Activated effector memory CD4-positive, alpha-beta T cell treated with Interleukin-2 at 50 U/mL for 16 hours (primary cell): Measurements from ENCODE around the gene AHNAK.
"Not testable (repeated sequence)": the region's sequence is repeated elsewhere in the genome, so short reads cannot be mapped to it uniquely, and the experiment has no call there.

Experiments used
- DNase-seq: peaks from one replicate; pipeline ENCODE4 v3.0.0-alpha.2; 2020

The AHNAK gene, protein sequence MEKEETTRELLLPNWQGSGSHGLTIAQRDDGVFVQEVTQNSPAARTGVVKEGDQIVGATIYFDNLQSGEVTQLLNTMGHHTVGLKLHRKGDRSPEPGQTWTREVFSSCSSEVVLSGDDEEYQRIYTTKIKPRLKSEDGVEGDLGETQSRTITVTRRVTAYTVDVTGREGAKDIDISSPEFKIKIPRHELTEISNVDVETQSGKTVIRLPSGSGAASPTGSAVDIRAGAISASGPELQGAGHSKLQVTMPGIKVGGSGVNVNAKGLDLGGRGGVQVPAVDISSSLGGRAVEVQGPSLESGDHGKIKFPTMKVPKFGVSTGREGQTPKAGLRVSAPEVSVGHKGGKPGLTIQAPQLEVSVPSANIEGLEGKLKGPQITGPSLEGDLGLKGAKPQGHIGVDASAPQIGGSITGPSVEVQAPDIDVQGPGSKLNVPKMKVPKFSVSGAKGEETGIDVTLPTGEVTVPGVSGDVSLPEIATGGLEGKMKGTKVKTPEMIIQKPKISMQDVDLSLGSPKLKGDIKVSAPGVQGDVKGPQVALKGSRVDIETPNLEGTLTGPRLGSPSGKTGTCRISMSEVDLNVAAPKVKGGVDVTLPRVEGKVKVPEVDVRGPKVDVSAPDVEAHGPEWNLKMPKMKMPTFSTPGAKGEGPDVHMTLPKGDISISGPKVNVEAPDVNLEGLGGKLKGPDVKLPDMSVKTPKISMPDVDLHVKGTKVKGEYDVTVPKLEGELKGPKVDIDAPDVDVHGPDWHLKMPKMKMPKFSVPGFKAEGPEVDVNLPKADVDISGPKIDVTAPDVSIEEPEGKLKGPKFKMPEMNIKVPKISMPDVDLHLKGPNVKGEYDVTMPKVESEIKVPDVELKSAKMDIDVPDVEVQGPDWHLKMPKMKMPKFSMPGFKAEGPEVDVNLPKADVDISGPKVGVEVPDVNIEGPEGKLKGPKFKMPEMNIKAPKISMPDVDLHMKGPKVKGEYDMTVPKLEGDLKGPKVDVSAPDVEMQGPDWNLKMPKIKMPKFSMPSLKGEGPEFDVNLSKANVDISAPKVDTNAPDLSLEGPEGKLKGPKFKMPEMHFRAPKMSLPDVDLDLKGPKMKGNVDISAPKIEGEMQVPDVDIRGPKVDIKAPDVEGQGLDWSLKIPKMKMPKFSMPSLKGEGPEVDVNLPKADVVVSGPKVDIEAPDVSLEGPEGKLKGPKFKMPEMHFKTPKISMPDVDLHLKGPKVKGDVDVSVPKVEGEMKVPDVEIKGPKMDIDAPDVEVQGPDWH (N-terminal part only)

DNA sequence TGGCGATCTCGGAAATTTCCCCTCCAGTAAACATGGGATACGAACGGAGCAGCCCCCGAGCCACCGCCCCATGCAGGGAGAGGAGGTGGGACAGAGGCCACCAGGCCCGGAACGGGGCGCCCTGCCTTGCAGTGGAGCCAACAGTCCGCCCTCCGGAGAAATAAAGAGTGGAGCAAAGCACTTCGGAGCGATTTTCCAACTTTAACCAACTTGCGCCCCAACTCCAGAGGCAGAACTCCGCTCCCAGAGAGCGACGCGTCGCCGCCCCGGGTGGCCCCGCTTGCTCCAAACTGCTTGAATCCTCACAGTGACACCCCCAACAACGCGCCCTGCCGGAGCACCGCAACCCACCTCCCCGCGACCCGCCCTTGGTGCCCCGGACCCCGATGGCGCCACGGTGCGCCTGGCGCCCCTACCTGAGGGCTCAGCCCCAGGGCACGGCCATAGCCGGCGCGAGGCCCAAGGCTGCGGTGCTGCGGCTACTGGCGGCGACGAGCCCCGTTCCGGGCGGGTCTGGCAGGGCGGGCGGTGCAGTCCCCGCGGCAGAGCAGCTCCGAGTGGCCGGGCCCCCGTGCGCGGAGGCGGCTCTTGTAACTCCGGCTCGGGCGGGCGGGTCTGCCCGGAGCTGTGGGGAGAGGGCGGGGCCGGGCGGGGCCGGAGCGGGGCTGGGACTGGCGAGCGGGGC is at the start of gene AHNAK:
AHNAK (minus strand) TSS at position 563 of the 685 bp plus-strand sequence. CDS start 10,708 bp downstream, outside the sequence.
- peak; percentile 60 for DNase-seq

- no peak for DNase-seq
Observed at GRCh38 chr11:62595124-62595523, 48.5 kb upstream of the AHNAK start.

DNA sequence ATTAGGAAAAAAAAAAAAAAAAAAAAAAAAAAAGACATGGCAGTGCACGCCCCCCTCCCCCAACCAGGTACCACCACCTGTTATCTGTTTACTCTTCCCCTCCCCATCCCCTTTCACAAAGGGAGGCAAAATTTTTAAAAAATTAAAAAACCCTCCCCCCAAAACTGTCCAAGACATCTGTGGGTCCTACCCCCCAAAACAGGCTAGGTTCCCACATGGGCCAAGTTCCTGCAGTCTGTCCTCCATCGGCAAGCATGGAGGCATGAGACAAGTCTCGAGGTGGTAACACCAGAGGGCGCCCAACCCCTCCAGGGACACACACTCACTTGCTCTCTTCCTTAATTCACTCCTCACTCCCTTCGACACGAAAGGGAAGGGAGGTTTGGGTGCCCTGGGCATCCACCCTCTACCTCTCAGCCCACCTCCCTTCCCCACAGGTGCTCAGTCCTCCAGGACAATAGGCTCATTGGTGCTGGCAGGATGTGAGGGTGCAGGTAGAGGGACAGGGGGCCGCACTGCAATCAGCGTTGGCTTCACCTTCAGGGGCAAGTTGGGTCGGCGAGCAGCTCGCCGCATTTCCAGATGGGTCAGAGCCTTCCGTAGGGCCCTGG is 46.9 kb upstream of the AHNAK start:
- peak; percentile 66 for DNase-seq

DNA sequence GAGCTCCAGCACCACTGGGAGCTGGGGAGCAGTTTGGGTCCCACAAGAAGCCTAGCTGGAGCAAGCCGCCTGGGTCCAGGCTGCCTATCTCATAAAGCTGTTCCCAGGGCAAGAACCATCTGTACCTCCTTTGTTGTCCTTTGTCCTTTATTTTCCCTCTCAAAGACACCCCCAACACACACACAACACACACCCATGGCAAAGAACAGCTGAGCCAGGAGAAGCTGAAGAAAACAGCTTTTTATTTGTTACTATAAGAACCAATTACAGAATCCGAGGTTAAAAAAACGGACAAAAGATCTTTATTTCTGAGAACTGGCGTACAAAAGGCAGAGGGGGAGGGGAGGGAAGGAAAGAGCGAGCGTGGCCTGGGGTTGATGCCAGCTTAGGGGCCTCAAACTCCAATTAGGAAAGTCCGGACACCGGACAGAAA is 46.4 kb upstream of the AHNAK start:
- DNase-seq = no peak

- no peak for DNase-seq
Observed at GRCh38 chr11:62592146-62592815, 45.7 kb upstream of the AHNAK start.

- peak; percentile 94 for DNase-seq
Observed at GRCh38 chr11:62591448-62592145, 45.0 kb upstream of the AHNAK start, which contains the start of gene TUT1. TSS of gene TUT1 (minus strand) at chr11:62591523. CDS start at chr11:62591485, 38 bp downstream.

- no peak for DNase-seq
Observed at GRCh38 chr11:62588966-62589637, 42.5 kb upstream of the AHNAK start.

- DNase-seq = not testable (repeated sequence)
Observed at GRCh38 chr11:62585356-62585755, 38.8 kb upstream of the AHNAK start.

DNA sequence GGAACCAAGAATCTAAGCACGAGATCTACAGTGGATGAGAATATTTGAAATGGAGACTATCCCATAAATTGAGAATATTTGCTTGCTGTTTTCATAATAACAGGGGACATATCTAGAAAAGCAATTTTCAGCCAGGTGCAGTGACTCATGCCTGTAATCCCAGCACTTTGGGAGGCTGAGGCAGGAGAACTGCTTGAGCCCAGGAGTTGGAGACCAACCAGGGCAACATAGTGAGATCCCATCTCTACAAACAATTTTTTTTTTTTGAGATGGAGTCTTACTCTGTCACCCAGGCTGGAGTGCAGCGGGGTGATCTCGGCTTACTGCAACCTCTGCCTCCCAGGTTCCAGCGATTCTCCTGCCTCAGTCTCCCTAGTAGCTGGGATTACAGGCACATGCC is 35.1 kb upstream of the AHNAK start:
- DNase-seq = not testable (repeated sequence)

- no peak for DNase-seq
Observed at GRCh38 chr11:62580959-62581715, 34.5 kb upstream of the AHNAK start.

- DNase-seq = no peak
Observed at GRCh38 chr11:62579252-62579651, 32.6 kb upstream of the AHNAK start.

GRCh38 chr11:62578541-62578940 is 31.9 kb upstream of the AHNAK start:
- DNase-seq = no peak

DNA sequence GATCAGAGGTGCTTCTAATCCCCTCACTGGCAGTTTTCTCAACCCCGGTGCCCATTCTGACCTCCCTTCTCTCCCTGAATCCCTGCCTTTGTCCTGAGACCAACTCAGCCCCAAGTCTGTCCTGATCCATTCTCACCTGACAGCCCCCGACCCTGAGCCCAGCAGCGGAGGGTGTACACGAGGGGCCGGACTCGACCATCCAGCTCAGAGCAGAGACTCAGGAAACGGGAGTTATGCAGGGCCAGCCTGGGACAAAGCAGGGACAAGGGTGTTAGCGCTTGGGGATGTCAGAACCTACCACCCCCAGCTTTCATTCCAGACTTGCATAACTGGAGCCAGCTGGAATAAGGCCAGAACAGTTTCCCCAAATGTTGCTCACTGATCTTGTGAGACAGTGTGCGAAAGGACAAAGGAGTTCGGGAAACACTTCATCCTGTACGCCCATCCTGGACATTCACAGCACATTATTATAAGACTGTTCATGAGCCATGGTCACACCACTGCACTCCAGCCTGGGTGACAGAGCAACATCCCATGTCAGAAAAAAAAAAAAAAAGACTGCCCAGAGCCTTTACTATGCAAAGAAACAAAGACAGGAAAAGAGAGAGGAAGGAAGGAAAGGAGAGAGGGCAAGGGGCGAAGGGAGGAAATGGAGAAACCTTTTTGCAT is 30.6 kb upstream of the AHNAK start:
- no peak for DNase-seq

- no peak for DNase-seq
Observed at GRCh38 chr11:62575837-62576236, 29.2 kb upstream of the AHNAK start.

- no peak for DNase-seq
Observed at GRCh38 chr11:62575156-62575555, 28.6 kb upstream of the AHNAK start.

DNA sequence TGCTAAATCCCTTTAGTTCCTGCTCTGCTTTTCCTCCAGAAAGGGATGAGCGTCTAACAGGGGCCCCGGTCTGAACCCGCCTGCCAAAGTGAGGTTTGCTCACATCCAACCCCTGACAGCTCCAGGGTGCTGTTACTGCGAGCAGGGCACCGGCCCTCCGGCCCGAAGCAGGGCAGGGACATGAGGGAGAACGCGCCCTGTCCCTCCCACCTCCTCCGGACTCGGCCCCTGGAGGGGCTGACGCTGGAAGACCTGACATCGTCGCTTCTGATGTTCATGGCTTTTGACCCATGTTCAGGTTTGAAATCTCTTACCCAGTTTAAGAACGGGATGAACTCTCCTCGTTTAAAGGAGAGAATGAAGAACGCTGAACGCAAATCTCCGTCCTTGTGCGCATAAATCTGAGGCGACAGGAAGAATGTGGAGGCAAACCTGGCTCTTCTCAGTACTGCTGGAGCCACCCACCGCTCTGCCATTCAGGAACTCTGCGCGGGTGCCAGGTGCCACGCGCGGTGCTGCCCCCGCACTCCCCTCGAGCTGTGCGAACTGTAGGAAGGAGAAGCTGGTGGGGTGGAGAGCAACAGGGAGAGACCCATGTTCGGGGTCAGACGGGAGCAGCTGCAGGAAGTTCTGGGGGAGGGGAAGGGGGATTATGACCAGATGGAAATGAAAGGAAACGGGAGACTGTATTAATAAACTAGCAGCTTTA is 27.9 kb upstream of the AHNAK start:
- no peak for DNase-seq

DNA sequence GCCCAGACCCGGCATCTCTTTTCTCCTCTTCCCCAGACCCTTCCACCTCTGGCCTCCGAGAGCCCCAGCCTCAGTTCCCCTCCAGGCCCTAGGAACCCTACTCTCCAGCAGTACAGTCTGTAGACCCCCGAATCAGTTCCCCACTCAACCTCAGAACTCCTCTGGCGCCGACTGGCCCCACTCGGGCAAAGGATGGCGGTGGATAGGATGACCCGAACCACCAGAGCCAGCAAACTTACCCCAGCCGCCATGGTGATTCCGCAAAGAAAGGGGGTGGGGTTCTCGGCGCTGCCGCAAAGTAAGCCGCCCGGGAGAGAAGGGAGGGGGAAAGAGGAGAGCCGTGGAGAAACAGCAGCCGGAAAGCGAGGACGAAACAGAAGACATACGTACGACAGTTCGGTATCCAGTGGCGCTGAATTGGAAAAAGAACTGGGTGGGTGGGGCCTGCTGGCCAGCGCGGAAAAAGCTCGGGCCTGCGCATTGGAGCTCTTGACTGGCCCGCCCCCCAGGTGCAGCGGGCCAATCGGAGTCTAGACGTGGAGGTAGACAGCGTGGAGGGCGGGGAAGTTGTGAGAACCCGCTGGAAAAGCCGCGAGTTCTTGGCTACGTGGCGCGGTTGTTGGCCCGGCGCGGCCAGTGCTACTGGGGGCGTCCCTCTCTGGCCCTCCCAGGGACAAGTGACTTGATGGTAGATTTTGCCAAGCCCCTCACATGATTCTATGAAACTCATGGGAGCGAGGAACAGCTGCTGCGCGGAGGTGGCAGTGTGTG is 27.2 kb upstream of the AHNAK start, which contains the start of gene EEF1G:
EEF1G (minus strand) TSS at position 300 of the 771 bp plus-strand sequence; CDS start at position 251, 49 bp downstream.
- peak; percentile 98 for DNase-seq
